GM12891 (cell line): Measurements from ENCODE around the gene BLCAP.

Experiments used
- PAX5 ChIP-seq: IDR thresholded peaks from 2 replicates; pipeline ENCODE4 v1.6.1; 2011; ENCODE audit warnings: low read length, moderate library complexity, mild to moderate bottlenecking; ENCODE audit not compliant: insufficient read depth, severe bottlenecking
- POLR2A ChIP-seq: IDR thresholded peaks from 2 replicates; pipeline ENCODE4 v1.6.1; 2011; ENCODE audit warnings: low read depth, low read length, control low read depth
- POLR2AphosphoS5 ChIP-seq: IDR thresholded peaks from 2 replicates; pipeline ENCODE4 v1.6.1; 2011; ENCODE audit warnings: low read depth, low read length, control low read depth
- POU2F2 ChIP-seq: IDR thresholded peaks from 2 replicates; pipeline ENCODE4 v1.6.1; 2011; ENCODE audit warnings: low read depth, mild to moderate bottlenecking, control low read depth, low read length, moderate library complexity
- SPI1 ChIP-seq: IDR thresholded peaks from 2 replicates; pipeline ENCODE4 v1.6.1; 2011; ENCODE audit warnings: low read depth, low read length, control low read depth
- TAF1 ChIP-seq: IDR thresholded peaks from 2 replicates; pipeline ENCODE4 v1.6.1; 2011; ENCODE audit warnings: low read depth, low read length, control low read depth

- TF ChIP-seq POLR2AphosphoS5 (no peak), POLR2A (no peak), TAF1 (no peak), PAX5 (no peak), POU2F2 (no peak), SPI1 (no peak)
These were observed 1.9 kb downstream of the BLCAP start for GRCh38 chr20:37525810-37526209.
